Measurements from ENCODE around the gene ERC2.

GRCh38 chr3:55617385-55617784, 850.9 kb downstream of the ERC2 start:
- TF ChIP-seq GATA2 (IDR thresholded peaks at IDR 0.05; ENCODE audit: low read depth, low read length) (no peak), GATA3 (IDR thresholded peaks at IDR 0.05; ENCODE audit: low read depth, low read length) (no peak)

Data from SH-SY5Y (cell line).